GM21360 (cell line): ENCODE measurements around the gene CALB2.

Experiments
- ATAC-seq: cut with Tn5 transposase; IDR thresholded peaks from one replicate; pipeline ENCODE4 v1.9.1; 2021; ENCODE audit warnings: mild to moderate bottlenecking, moderate library complexity; ENCODE audit not compliant: unreplicated experiment

Gene CALB2

GRCh38 chr16:71426069-71426879 is 67.8 kb downstream of the CALB2 start:
- no peak for ATAC-seq

GRCh38 chr16:71426880-71427615 is 68.5 kb downstream of the CALB2 start:
- ATAC-seq, result no peak

GRCh38 chr16:71428385-71428784 is 69.9 kb downstream of the CALB2 start:
- no peak for ATAC-seq

- ATAC-seq, result no peak
Observed at GRCh38 chr16:71428883-71429282, 70.4 kb downstream of the CALB2 start.

- no peak for ATAC-seq
Observed at GRCh38 chr16:71429581-71429980, 71.1 kb downstream of the CALB2 start.

GRCh38 chr16:71430744-71431143 is 72.2 kb downstream of the CALB2 start:
- ATAC-seq, result no peak

- ATAC-seq, result no peak
Observed at GRCh38 chr16:71431176-71431575, 72.7 kb downstream of the CALB2 start.

GRCh38 chr16:71431991-71432390 is 73.5 kb downstream of the CALB2 start:
- ATAC-seq, result no peak

- no peak for ATAC-seq
Observed at GRCh38 chr16:71432906-71433305, 74.4 kb downstream of the CALB2 start.

- ATAC-seq, result no peak
Observed at GRCh38 chr16:71436473-71436872, 78.0 kb downstream of the CALB2 start.

- ATAC-seq, result no peak
Observed at GRCh38 chr16:71439523-71439922, 81.0 kb downstream of the CALB2 start.
